ENCODE data around the gene LCA5L.

The LCA5L gene

DNA sequence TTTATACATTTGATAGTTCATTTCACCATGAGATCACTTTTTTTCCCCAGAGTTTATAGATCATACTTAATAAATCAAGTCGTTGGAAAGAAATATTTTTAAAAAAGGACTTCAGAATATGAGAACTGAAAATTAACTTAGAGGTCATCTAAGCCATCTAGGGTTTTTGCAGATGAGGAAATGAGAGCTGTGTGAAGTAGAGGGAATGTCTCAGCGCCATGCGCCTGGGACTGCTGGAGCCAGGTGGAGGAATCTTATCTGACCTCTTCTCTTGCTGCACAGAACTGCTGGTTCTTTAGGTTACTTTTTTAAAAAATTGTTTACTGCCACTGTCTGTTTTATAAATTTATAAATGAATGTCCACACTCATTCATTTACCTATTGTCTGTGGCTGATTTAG, 17.7 kb upstream of the LCA5L start:
- H3K9me3 ChIP-seq (ENCODE audit: control insufficient read depth, low read length), result no peaks in the 10 kb centered on the region
- no peaks in the 10 kb centered on the region for H3K36me3 ChIP-seq (ENCODE audit: control insufficient read depth, insufficient read depth, low read length)
- H3K27ac ChIP-seq, result no peak overlapping the region
- H3K4me2 ChIP-seq (ENCODE audit: low read length), result no peak overlapping the region
- no peak overlapping the region for H3K4me3 ChIP-seq (ENCODE audit: low read depth, low read length)
- no peak overlapping the region for H2AFZ ChIP-seq
- H3K9ac ChIP-seq, result no peak overlapping the region
- no peak for TF ChIP-seq CTCF (IDR thresholded peaks at IDR 0.05)
- no peaks in the 10 kb centered on the region for H3K79me2 ChIP-seq
- no peaks in the 10 kb centered on the region for H3K4me1 ChIP-seq
- no peaks in the 10 kb centered on the region for H3K27me3 ChIP-seq (ENCODE audit: control insufficient read depth, insufficient read depth, low read length)

DNA sequence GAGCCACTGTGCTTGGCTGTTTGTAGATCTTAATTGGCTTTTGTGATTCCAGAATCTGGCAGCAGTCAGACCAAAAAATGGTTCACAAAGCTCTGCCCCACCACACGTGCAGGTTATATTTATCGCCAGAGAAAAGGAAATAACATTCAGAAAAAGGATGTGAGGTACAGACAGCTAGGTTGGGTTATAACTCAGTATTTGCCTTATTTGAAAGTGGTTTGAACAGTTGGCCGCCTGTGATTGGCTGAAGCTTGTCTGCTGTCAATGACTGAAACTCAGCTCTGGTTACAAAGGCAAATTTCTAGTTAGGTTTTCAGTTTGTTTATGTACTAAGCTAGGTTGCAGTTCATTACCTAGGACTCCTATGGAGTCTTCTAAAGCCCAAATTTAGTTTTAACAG, 15.8 kb upstream of the LCA5L start:
- Histone ChIP-seq H3K27me3 (ENCODE audit: control insufficient read depth, insufficient read depth, low read length) (no peaks in the 10 kb centered on the region), H3K9ac (no peak overlapping the region)
- no peak for TF ChIP-seq CTCF (IDR thresholded peaks at IDR 0.05)

DNA sequence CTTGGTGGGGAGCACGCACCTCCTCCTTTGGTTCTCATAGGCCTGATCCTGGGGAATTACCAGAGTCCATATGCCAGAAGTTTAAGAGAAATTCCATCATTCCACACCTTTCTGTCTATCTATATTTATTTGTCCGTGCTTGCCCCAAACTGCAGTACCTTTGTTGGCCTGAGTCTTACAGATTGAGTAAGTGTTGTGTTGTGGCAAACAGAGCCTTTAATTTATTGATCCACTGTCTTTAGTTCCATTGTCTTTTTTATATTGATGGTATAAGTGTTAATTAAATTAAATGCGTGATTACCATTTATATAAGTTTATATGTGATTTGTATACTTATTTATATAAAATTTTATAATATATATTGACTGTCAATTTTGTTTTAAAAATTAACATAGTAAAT, 11.1 kb upstream of the LCA5L start:
- H3K4me3 ChIP-seq (ENCODE audit: low read depth, low read length), result no peak overlapping the region
- no peak overlapping the region for H3K4me2 ChIP-seq (ENCODE audit: low read length)
- H3K79me2 ChIP-seq, result no peaks in the 10 kb centered on the region
- H2AFZ ChIP-seq, result no peak overlapping the region
- no peaks in the 10 kb centered on the region for H3K4me1 ChIP-seq
- no peak overlapping the region for H3K9ac ChIP-seq
- no peaks in the 10 kb centered on the region for H3K9me3 ChIP-seq (ENCODE audit: control insufficient read depth, low read length)
- no peak overlapping the region for H3K27ac ChIP-seq
- H3K27me3 ChIP-seq (ENCODE audit: control insufficient read depth, insufficient read depth, low read length), result no peaks in the 10 kb centered on the region
- no peak for TF ChIP-seq CTCF (IDR thresholded peaks at IDR 0.05)
- no peaks in the 10 kb centered on the region for H3K36me3 ChIP-seq (ENCODE audit: control insufficient read depth, insufficient read depth, low read length)

More for the DNA sequence above, 15.8 kb upstream of the LCA5L start:
- Histone ChIP-seq H2AFZ (no peak overlapping the region), H3K9me3 (ENCODE audit: control insufficient read depth, low read length) (no peaks in the 10 kb centered on the region), H3K4me1 (no peaks in the 10 kb centered on the region), H3K4me3 (ENCODE audit: low read depth, low read length) (no peak overlapping the region), H3K4me2 (ENCODE audit: low read length) (no peak overlapping the region), H3K36me3 (ENCODE audit: control insufficient read depth, insufficient read depth, low read length) (no peaks in the 10 kb centered on the region), H3K79me2 (no peaks in the 10 kb centered on the region), H3K27ac (no peak overlapping the region)

GRCh38 chr21:39454949-39455668, 9.5 kb upstream of the LCA5L start:
- Histone ChIP-seq H3K36me3 (ENCODE audit: control insufficient read depth, insufficient read depth, low read length) (no peaks in the 10 kb centered on the region), H3K27me3 (ENCODE audit: control insufficient read depth, insufficient read depth, low read length) (no peaks in the 10 kb centered on the region), H3K9ac (no peak overlapping the region), H2AFZ (no peak overlapping the region), H3K27ac (no peak overlapping the region), H3K4me3 (ENCODE audit: low read depth, low read length) (no peak overlapping the region), H3K79me2 (no peaks in the 10 kb centered on the region), H3K4me1 (no peaks in the 10 kb centered on the region), H3K9me3 (ENCODE audit: control insufficient read depth, low read length) (no peaks in the 10 kb centered on the region), H3K4me2 (ENCODE audit: low read length) (no peak overlapping the region)
- no peak for TF ChIP-seq CTCF (IDR thresholded peaks at IDR 0.05)

- no peak overlapping the region for H3K4me2 ChIP-seq (ENCODE audit: low read length)
- H3K4me1 ChIP-seq, result no peaks in the 10 kb centered on the region
- H3K9ac ChIP-seq, result no peak overlapping the region
- H3K27me3 ChIP-seq (ENCODE audit: control insufficient read depth, insufficient read depth, low read length), result no peaks in the 10 kb centered on the region
- no peak for TF ChIP-seq CTCF (IDR thresholded peaks at IDR 0.05)
- H3K9me3 ChIP-seq (ENCODE audit: control insufficient read depth, low read length), result no peaks in the 10 kb centered on the region
- H2AFZ ChIP-seq, result no peak overlapping the region
- no peak overlapping the region for H3K4me3 ChIP-seq (ENCODE audit: low read depth, low read length)
- no peak overlapping the region for H3K27ac ChIP-seq
- H3K36me3 ChIP-seq (ENCODE audit: control insufficient read depth, insufficient read depth, low read length), result no peaks in the 10 kb centered on the region
- H3K79me2 ChIP-seq, result no peaks in the 10 kb centered on the region
Observed at GRCh38 chr21:39453571-39454179, 8.1 kb upstream of the LCA5L start.
